ENCODE data around the gene FRMD6.
A peak's percentile ranks its signal among the peaks of the same experiment; 100 is the strongest.
"Not testable (repeated sequence)": the region's sequence is repeated elsewhere in the genome, so short reads cannot be mapped to it uniquely, and the experiment has no call there.

FRMD6 gene

DNA sequence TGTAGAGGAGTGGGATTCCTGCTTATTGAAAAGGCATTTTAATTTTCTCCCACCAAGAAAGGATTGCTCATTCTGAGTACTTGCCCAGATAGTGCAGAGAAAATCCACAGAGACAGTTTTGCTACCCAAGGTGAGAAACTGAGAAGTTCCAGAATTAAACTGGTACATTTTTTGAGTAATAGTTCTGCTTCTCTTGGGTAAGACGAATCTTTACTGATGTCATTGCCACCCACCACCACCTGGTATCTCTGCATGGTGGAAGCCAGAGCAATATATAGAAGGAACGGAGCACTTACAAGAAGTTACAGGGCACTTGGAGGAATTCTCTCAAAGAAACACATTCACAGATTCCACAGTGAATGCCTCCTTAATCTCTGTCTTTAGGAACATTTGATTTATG, 20.7 kb upstream of the FRMD6 start:
- no peak for DNase-seq

DNA sequence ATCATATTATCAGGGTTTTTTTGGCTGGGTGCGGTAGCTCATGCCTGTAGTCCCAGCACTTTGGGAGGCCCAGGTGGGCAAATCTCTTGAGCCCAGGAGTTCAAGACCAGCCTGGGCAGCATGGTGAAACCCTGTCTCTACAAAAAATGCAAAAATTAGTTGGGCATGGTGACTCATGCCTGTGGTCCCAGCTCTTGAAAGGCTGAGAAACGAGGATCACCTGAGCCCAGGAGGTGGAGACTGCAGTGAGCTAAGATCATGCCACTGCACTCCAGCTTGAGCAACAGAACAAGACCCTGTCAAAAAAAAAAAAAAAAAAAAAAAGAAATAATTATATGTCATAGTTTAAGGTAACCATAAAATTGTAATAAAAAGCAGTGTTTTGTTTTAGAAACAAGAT, 18.4 kb upstream of the FRMD6 start:
- DNase-seq: not testable (repeated sequence)

DNA sequence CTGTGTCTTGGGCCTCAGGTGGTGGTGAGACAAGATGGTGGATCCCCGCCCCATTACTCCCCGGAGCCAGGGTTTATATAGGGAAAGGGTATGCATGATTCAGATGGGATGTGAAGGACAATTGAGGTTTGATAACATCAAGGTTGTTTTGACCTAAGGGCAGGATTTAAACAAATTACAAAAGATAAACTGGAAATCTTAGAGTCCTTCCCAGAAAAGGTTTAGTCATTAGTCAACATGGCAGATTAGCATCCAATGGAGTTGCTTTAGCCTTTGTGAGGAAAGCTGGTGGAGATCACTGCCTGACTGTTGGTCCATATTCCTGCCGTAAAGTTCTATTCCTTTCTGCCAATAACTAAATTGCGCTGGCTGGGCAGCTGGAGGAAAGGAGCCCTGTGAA, 15.6 kb upstream of the FRMD6 start:
- DNase-seq: no peak

DNA sequence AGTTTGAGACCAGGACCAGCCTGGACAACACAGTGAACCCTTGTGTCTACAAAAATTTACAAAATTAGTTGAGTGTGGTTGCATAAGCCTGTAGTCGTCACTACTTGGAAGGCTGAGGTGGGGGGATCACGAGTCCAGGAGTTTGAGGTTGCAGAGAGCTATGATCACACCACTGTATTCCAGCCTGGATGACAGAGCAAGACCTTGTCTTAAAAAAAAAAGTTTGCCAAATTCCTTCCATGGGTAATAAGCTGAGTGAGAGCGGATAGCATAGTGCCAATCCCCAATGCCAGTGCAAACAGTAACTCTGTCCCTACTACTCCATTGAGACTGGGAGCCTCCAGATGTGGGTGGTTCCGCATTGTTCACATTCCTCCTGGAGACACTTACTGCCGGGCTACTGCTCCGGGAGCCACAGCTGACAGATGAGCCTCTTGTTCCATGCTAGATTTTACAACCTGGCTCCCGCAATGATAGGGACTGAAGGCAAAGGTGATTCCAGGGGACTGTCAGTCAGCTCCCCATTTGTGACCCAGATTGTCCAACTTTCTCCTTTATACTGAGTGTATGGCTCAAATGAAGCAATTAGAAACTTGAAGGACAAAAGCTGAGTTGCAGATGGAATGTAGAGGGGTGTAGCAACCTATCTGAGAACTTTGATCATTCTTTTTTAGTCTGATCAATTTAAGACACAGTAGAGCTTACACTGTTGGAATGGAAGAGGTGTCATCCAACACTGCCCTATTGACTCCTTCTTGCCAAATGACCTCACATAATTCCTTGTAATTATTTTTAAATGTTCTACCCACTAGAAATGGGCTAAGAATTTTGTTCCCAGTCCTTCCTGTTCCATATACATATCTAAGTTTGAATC, 13.4 kb upstream of the FRMD6 start:
- no peak for DNase-seq

DNA sequence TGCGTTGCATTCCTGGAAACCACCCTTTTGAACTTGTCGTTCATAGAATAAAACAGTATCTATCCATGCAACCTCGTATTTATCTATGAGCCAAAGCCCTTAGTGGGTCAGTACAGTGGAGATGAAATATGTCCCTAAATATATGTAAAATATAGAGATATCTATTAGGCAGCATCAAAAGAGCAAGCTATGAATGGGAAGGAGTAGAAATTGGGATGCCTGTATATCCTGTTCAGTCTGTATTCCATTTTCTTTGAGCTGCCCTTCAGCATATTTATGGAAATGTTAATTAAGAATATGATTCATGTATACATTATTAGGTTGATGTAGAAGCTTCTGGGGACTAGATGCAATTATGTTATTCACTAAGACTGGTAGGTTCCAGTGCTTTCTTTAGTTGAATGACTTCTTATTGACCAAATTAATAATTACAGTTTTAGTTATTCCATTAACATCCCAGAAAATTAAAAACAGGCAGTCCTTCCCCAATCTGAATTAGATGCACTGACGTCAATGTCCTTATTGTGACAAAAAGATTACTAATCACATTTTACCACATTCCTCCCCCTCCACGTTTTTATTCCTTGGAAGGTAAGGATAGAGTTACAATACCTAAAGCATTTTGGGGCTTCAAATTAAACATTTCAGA, 11.9 kb upstream of the FRMD6 start:
- DNase-seq: no peak

DNA sequence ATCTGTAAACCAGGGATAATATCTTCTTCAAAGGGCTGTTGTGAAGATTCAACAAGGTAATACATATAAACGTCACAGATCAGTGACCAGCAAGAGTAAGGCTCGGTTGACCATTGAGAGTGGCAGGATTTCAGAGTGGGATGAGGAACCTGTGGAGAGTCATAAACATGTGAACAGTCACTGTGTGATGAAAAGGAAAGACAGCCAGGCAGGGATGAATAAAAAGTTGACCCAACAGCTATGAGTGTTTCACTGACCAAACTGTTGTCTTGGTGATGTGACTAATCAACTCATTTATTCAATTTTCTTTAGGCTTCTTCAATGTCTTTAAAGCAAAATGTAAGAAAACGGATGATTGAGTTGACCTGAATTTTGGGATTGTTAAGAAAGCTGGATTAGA, 8.6 kb upstream of the FRMD6 start:
- no peak for DNase-seq

DNA sequence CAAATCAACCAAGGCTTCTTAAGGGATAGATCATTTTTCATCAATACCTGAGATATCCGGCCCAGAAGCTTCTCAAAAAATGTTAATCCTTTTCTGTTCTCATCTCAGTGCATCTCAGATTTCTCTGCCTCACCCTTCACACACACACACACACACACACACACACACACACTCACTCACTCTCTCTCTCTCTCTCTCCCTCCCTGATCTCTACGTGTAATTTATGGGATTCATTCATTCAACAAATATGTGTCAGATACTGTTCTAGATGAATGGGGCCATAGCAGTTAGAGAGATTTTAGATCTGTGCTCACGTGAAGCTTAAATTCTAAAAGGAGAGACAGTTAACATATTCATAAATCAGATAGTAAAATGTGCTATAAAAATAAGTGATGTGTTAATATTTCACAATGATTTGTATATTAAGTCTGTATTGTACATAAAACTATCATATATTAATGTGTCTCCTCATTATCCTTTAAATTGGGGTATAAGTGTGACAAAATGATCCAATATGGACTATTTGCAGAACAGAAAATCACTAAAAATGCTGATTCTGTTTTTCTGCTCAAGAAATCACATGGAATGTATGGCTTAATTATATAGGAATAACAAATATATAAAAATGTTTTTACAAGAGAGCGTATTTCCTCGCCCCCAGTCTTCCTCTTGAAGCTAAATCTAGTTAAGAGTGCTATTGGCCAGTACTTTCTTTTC, 7.3 kb upstream of the FRMD6 start:
- DNase-seq: no peak

DNA sequence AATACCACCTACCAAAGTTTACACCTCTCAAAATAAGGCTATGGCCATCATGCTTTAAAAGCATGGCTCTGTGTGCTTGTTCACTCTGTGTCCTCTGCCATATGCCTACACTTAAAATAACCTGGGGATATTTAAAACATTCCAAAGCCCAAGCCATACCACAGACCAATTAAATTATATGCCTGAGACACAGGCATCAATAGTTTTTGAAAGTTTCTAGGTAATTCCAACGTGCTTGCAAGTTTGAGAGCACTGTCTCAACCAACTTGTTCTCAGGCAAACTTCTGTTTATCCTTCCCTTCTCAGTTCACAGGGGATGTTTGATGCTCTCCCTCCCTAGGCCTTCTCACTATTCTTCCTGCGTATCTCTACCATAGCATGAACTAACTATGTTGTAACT, 3.4 kb upstream of the FRMD6 start:
- DNase-seq: no peak

DNA sequence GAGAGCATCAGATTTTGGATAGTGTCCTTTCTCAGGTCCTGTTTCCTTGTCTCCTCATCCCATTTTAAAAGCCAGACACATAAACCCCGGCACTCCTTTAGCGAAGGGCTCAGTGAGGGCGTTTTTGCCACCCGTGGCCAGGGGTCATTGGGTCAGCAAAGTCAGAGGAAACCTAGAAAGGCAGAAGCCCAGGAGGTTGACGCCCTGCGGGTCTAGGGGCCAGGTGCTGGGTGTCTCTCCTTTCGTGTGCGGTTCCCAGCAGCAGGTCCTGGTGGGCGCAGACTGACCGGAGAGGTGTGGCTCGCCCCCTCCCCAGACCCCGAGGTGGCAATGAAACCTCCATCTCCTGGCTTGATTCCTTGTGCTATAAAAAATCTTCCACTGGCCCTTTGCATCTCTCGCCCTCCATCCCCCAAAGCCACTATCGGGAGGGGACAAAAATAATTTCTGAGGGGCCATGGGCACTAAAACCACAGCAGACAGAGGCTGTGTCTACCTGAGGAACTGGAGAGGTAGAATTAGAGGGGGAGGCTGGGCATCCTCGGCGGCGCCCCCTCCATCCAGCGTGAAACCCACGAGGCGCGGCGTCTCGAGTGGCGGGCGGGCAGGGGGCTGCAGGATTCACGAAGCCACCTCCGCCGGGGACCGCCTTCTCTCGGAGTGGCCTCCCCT, 858 bp upstream of the FRMD6 start:
- peak in 2 of 3 experiments; percentile 78 to 84 for DNase-seq

DNA sequence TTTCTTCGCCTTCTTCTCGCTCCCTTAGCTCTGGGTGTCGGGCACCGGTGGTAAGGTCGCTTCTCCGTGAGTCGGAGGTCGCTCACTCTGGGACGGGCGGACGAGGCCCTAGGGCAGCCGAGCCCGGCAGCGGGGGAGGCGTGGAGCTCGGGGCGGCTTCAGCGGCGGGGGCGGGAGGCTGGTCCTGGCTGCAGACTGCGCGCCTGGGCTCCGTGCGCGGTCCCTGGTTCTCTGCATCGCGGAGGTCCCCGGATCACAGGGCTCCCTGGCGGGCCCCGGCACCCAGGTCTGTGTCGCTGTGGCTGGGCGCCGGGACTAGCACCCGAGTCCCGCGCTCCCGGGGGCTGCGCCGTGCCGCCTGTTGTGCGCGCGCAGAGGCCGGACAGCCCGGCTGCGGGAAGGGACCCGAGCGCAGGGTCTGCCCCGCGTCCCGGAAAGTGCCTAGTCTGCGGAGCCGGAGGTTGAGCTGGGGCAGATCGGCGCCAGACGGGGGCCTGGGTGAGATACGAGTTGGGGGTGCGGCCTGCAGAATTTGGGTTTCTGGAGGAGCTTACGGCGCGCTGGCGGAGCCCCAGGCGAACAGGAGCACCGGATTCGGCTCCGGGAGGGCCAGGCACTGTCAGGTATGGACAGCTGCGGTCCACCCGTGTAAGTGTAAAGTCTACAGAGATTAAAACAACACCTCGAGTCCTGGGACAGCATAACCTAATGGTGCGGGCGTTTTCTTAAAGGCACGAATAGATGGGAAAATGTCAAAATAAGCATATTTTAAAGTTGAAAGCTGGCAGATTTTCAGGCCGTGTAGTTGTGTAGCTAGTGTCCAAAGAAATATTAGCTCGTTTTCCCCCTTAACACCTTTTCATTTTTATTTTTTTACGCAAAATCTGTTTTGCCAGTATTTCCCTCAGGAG, 713 bp downstream of the FRMD6 start:
- DNase-seq: no peak

DNA sequence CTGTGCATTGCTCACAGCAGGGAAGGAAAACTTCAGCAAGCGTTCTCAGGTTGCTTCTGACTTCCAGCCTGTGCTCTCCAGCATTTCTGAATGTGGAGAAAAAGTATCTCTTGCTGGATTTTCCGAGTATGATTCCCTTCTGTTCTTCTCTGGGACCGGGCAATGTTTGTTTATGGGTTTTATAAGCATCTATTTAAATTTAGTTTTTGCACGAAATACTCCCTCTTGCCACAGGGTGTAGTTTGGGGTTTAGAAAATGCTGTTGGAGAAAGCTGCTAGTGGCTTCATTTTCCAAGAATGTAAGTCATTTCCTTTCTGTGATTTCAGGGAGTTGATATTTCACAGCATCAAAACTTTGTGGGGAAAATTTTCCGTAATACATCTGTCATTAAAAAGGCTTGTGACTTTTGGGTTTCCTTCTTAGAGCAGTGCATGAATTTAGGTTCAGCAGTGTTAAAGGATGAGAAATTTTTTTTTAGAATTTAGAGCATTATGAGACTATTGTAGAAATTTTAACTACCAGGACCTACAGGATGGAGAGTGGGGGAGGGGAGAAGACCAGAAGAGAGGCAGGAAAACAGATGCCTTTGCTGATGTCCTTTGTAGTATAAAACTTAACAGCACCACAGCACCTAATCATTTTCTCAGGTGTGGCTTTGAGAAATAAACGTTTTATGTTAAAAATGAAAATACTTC, 1.5 kb downstream of the FRMD6 start:
- DNase-seq: peak in 2 of 3 experiments; percentile 34 to 53

DNA sequence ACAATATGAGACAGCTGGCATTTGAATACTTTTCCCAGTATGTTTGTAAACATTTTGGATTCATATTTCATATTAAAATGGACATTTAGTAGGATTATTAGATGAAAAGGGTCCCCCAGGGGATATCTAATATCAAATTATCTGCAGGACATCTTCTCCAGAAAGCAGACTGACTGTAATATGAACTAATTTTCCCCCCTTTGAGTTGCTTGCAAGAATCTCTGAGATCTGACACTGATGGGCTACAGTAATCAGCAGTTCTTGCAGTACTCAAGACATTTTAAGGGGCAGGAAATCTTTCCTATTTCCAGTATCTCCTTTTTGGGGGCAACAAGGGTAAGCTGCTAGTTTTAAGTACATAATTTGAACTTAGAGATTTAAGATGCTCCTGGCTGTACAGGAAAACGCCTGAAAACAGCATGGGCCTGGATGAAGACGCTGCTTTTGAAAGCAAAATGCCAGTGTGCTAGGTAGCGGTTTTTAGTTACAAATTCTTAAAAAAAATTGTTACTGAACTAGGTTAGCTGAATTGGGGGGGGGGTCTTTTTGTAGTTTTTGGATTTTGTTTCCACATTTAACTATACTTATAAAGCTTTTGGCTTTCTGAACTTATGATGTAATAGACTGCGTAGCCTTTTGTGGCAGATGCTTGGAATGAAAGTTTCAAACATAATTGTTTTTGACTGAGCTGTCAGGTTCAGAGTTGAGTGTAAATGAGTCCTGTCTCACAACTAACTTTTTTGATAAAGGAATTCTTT, 2.2 kb downstream of the FRMD6 start:
- DNase-seq: peak in 1 of 3 experiments; percentile 36

DNA sequence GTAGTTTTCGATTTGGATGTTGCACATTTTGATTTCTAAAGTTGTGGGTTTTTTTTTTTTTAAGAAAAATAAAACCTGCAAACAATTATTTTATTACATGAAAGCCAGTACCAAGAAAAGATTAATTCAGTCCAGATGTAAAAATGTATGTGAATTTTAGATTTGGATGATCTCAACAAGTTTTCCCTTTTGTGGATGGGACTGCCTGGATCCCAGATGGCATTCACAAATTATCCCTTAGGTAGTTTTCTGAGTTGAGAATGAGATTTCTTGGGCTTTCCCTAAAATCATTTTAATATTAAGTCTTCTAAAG, 2.8 kb downstream of the FRMD6 start:
- DNase-seq: no peak

DNA sequence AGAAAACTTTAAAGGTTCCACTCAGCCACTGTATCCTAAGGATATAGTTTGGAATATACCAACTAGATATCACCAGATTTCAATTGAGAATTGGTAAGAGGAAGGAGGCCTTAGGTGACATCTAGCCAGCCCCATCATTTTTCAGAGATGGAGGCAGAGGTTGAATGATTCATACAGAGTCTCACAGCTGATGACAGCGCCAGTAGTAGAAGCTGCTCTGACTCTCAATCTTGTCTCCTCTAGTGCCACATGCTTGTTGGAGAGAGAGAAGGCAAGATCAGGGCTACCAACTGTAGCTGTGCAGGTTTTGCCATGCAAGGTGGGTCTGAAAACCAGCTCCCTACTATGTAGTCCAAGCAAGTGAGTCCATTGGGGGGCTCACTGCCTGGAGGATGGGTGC, 6.1 kb downstream of the FRMD6 start:
- no peak for DNase-seq

DNA sequence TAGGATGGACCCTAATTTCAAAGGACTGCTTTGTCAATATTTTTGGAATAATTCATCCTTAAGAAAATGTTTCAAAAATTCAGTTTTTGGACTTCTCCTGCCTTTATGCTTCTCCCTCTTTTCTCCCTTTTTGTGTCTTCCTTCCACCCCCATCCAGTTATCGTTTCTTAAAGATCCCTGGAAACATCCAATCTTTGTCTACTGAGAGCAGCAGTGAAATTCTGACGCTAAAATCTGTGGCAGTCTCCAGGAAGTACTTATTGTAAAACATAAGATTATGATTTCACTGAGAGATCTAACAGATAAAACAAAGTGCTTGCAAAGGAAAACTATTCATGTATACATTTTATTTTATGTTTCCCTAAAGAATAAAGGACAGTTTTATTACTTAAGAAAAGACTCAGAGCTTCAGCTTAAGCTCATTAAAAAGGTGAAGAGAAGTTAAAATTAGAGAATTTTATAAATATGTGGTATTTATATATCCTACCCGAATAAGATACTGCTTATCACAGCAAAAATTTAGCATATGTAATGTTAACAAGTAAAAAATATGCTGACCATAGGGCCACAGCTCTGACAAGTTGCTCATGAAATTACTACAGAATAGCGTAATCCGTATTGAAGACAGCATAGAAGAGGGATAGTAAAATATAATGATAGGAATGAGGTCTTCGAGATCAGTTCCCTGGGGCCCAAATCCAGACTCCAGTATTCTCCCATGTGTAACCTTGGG, 6.9 kb downstream of the FRMD6 start:
- DNase-seq: no peak

DNA sequence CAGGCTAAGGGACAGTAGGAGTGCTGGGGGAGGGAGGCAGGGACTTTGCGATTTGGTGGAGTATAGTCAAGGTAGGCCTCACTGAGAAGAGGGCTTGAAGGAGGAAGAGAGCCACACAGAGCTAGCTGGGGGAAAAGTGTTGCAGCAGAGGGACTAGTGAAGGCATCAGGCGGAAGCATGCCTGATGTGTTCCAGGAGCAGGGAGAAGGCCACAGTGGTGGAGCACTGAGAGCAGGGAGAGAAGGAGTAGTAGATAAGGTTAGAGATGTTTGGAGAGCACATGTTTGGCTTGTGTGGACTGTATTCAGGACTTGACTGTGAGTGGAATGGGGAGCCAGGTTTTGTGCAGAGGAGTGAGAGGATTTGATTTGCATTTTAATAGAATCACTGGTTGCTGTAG, 9.0 kb downstream of the FRMD6 start:
- no peak for DNase-seq

DNA sequence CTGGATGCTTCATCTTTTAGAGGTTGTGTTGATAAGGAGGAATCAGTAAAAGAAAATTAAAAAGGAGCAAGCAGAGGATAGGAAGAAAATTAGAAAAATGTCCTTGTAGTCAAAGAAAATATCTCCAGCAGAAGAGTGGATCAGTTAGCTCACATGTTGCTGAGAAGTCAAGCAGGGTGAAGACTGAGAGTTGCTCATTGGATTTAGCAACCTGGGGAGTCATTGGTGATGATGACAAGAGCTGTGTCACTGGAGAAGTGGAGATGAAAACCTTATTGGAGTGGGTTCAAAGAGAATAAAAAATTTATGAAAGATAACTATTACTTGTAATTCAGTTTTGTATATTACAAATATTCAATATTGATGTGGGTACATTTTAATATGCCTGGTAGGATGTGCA, 9.8 kb downstream of the FRMD6 start:
- no peak for DNase-seq

DNA sequence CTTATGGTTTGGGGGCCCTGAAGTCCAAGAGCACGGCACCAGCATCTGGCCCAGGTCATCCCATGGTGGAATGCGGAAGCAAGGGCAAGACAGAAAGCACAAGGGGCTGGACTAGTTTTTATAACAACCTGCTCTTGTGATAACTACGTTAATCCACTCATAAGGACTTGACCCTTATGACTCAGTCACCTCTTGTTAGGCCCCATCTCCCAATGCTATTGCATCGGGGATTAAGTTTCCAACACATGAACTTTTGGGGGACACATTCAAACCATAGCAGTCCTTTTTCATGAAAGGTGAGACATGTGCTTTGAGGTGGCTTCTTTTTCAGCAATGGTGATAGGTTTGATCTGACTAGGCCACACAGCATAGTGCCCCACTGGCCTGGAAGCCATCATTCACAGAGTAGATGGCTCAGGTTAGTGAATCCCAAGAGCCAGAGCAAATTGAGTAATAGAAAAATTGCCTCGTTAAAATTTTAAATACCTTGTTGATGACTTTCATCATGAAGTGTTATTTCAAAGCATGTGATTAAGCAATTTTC, 12.1 kb downstream of the FRMD6 start:
- no peak for DNase-seq

DNA sequence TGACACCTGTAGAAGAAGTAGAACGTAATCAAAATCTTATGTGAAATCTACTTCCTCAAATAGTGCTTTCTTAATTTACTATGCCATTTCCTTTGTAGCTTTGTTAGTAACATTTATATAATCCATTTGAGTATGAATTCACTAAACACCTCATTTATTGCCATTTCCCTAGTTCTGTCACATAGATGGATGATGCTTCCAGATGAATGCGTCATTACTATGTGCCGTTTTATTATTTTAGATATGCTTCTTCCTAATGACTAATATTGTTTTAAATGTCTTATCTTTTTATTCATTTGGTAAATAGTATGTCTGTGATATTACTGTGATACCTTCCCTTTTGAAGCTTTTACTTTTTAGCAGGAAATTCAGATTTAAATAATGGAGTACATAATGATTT, 14.4 kb downstream of the FRMD6 start:
- DNase-seq: no peak

DNA sequence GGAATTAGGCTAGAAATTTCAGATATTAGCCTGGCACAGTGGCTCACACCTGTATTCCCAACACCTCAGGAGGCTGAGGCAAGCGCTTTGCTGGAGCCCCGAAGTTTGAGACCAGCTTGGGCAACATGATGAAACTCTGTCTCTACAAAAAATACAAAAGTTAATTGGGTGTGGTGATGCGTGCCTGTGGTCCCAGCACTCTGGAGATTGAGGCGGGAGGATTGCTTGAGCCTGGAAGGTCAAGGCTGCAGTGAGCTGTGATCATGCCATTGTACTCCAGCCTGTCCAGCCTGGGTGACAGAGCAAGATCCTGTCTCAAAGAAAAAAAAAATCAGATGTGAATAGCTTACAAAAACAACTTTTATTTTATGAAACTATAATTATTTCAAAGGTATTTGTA, 15.1 kb downstream of the FRMD6 start:
- DNase-seq: no peak
